HepG2 (cell line): ENCODE data around the gene ELOVL6. TPM values are rescaled to one million over a fixed set of nuclear protein-coding genes. Genes with fewer than 3 reads are reported as not detected.

Source experiments
- ATF6 ChIP-seq: sonication (generic); formaldehyde crosslinking; conservative IDR thresholded peaks from 2 replicates; pipeline ENCODE4 v1.4.0; 2020; ENCODE audit warnings: missing genetic modification reagents
- IRF9 ChIP-seq: sonication (generic); formaldehyde crosslinking; IDR thresholded peaks from 2 replicates; pipeline ENCODE4 v1.8.0; 2022; ENCODE audit warnings: missing genetic modification reagents, mild to moderate bottlenecking, borderline replicate concordance
- NFKBIZ ChIP-seq: IDR thresholded peaks from 2 replicates; pipeline ENCODE4 v1.6.1; 2018; ENCODE audit warnings: missing genetic modification reagents, missing compliant biosample characterization
- ZBTB14 ChIP-seq: sonication (generic); formaldehyde crosslinking; IDR thresholded peaks from 2 replicates; pipeline ENCODE4 v1.4.0; 2020; ENCODE audit warnings: missing genetic modification reagents
- ZBTB33 ChIP-seq: sonication (generic); formaldehyde crosslinking; IDR thresholded peaks from 2 replicates; pipeline ENCODE4 v1.4.0; 2020; ENCODE audit warnings: missing genetic modification reagents
- ZNF484 ChIP-seq: sonication (generic); formaldehyde crosslinking; IDR thresholded peaks from 2 replicates; pipeline ENCODE4 v1.5.1; 2020; ENCODE audit warnings: mild to moderate bottlenecking, low read depth, missing genetic modification reagents, borderline replicate concordance
- ZNF598 ChIP-seq: sonication (generic); formaldehyde crosslinking; IDR thresholded peaks from 2 replicates; pipeline ENCODE4 v1.5.1; 2020; ENCODE audit warnings: mild to moderate bottlenecking, missing genetic modification reagents, borderline replicate concordance
- polyA plus RNA-seq, 8 experiments: library from polyadenylated mRNA; depleted of rRNA in 3 of 8; stranded (reverse) in 7 of 8; unstranded in 1 of 8; fragments of >200 nt; fragmentation: Illumina TruSeq in 4 of 8; extraction: Trizol in 4 of 8; gene quantifications; 2 replicates each; pipeline versions ENCODE4 v1.2.1 to v1.2.3, GENCODE V29; 2011 to 2016; ENCODE audit warnings: low read depth in 4 of 8, missing spikeins in 1 of 8, mixed read lengths in 1 of 8; ENCODE audit not compliant: insufficient read depth in 1 of 8
- total RNA-seq, 5 experiments: library from RNA; depleted of rRNA; stranded (reverse); fragments of >200 nt; fragmentation: Illumina TruSeq; extraction: Trizol; gene quantifications; 2 replicates each; pipeline ENCODE4 v1.2.3, GENCODE V29; 2016; ENCODE audit warnings: low read depth in 1 of 5

ELOVL6 gene
- total and polyA plus RNA-seq, 2 of the 13 experiments (the other 11 are each of a cell fraction or from before 2014, with no cell fraction given), result 14.1 to 23.2 TPM

- TF ChIP-seq ZNF484 (CRISPR knock-in tag) (no peak), IRF9 (CRISPR knock-in tag) (no peak), NFKBIZ (CRISPR knock-in tag) (no peak), ZNF598 (CRISPR knock-in tag) (no peak), ZBTB33 (CRISPR knock-in tag) (no peak), ATF6 (no peak), ZBTB14 (CRISPR knock-in tag) (no peak)
These were observed 59.9 kb downstream of the ELOVL6 start (continued) for GRCh38 chr4:110138551-110138950.
